Heart left ventricle (tissue), 16 donors: ENCODE results near the gene FAP. TPM values are rescaled to one million over a fixed set of nuclear protein-coding genes. Genes with fewer than 3 reads are reported as not detected.

Experiments used
- ATAC-seq, 4 donors: fragments of 200-7000 bp; cut with Tn5 transposase; one replicate each; pipeline ENCODE4 v1.9.1; 2020 to 2022; ENCODE audit warnings: moderate library complexity in 4 of 4, mild to moderate bottlenecking in 3 of 4, moderate number of reproducible peaks in 1 of 4
- DNase-seq, 5 donors: peaks; one replicate each; pipeline ENCODE4 v3.0.0-alpha.2; 2020
- H3K27ac ChIP-seq, 12 donors: fragments of 200-600 bp; sonication (generic) in 4 of 12; one replicate each; pipeline versions ENCODE4 v1.5.0 to v1.8.0; 2016 to 2022; ENCODE audit warnings: mild to moderate bottlenecking in 2 of 12
- H3K27me3 ChIP-seq, 9 donors: fragments of 200-600 bp; sonication (generic) in 2 of 9; one replicate each; pipeline versions ENCODE4 v1.5.1 to v1.8.0; 2016 to 2022; ENCODE audit warnings: mild to moderate bottlenecking in 3 of 9
- H3K36me3 ChIP-seq, 9 donors: fragments of 200-600 bp; sonication (generic) in 2 of 9; one replicate each; pipeline versions ENCODE4 v1.5.0 to v1.8.0; 2018 to 2022; ENCODE audit warnings: mild to moderate bottlenecking in 2 of 9
- H3K4me1 ChIP-seq, 12 donors: fragments of 200-600 bp; sonication (generic) in 4 of 12; one replicate each; pipeline versions ENCODE4 v1.5.0 to v1.8.0; 2016 to 2022; ENCODE audit warnings: mild to moderate bottlenecking in 3 of 12
- H3K4me3 ChIP-seq, 12 donors: fragments of 200-600 bp; sonication (generic) in 4 of 12; one replicate each; pipeline versions ENCODE4 v1.5.0 to v1.8.0; 2017 to 2022; ENCODE audit warnings: mild to moderate bottlenecking in 9 of 12, moderate library complexity in 4 of 12
- H3K9me3 ChIP-seq, 12 donors: fragments of 200-600 bp; sonication (generic) in 4 of 12; one replicate each; pipeline versions ENCODE4 v1.5.0 to v1.8.0; 2016 to 2022; ENCODE audit warnings: mild to moderate bottlenecking in 1 of 12
- POLR2A ChIP-seq, 2 donors: fragments of 450-650 bp; IDR thresholded peaks; one replicate each; pipeline ENCODE4 v1.6.1; 2017; ENCODE audit warnings: antibody characterized with exemption in 2 of 2, mild to moderate bottlenecking in 2 of 2, moderate library complexity in 2 of 2
- WGBS, 4 donors: extraction: QIAGEN DNeasy Blood & Tissue Kit in 2 of 4; methylation state at CpG; one replicate each; pipeline versions ENCODE4 v1.1.5 to v1.1.7; 2013 to 2018; 5-methylcytosine and 5-hydroxymethylcytosine counted together
- intact Hi-C, 10 donors: fragments of 100-400 bp; cut with DNase I; formaldehyde crosslinking; loops; one replicate each; pipeline versions ENCODE4 v1.11.1 to v1.14.2; 2022
- long read RNA-seq, 3 donors: library from polyadenylated mRNA; unstranded; transcript quantifications; one replicate each; pipeline ENCODE4 v2.0.0, GENCODE V29; 2020 to 2021
- polyA plus RNA-seq, 2 donors: library from polyadenylated mRNA; stranded (reverse); fragments of 200-250 nt; gene quantifications; one replicate each; pipeline ENCODE4 v1.2.3, GENCODE V29; 2013
- total RNA-seq, 9 donors: library from RNA; depleted of rRNA in 2 of 9; stranded (reverse); fragments of >200 nt in 2 of 9; fragmentation: NEBNext Ultra II Directional in 3 of 9; extraction: Animal tissue kit (Norgen Biotek cat#: 25700) in 3 of 9; gene quantifications; one replicate each; pipeline versions ENCODE4 v1.1.0 to v1.2.4, GENCODE V29; 2016 to 2023
- TF ChIP-seq, protein P1 (sequence below), 12 donors: fragments of 200-600 bp; sonication (generic) in 4 of 12; IDR thresholded peaks; one replicate each; pipeline versions ENCODE4 v1.5.0 to v1.8.0; 2018 to 2022; ENCODE audit warnings: antibody characterized with exemption in 12 of 12, mild to moderate bottlenecking in 5 of 12
- donor health status: ischemic (EF 13 %, LVEDD 7.1; RV severe dilation, severe dysfunction).
- donor health status: healthy with polysubstance abuse.
- donor health status: DM: no; HTN: yes; CAD: no.
- donor health status: DM: no; HTN: no; CAD: no.
- donor health status: ischemic (EF 25% LVEDD 6.9; RV normal size, moderate dysfunction).
- donor health status: ischemic (EF 25% LVEDD 5.7; RV mildly dilated, moderate dysfunction).
- donor health status: healthy.
- donor health status: DM: yes; HTN: yes; CAD: no.
- donor health status: ischemic (EF 35%, LVEDD 5.7; RV mildly dilated, moderate dysfunction).
- donor health status: nonischemic (EF 11% LVEDD 7.7; RV severe dilation, severe dysfunction).
- donor health status: DM: yes; HTN: yes; CAD: no.
- donor health status: PGD.
- donor health status: ischemic (EF 29% LVEDD 5.4; RV normal size, mild dysfunction).
- donor health status: nonischemic (EF 23%, LVEDD 6.1; RV moderate dilation, normal function).

Gene FAP, protein sequence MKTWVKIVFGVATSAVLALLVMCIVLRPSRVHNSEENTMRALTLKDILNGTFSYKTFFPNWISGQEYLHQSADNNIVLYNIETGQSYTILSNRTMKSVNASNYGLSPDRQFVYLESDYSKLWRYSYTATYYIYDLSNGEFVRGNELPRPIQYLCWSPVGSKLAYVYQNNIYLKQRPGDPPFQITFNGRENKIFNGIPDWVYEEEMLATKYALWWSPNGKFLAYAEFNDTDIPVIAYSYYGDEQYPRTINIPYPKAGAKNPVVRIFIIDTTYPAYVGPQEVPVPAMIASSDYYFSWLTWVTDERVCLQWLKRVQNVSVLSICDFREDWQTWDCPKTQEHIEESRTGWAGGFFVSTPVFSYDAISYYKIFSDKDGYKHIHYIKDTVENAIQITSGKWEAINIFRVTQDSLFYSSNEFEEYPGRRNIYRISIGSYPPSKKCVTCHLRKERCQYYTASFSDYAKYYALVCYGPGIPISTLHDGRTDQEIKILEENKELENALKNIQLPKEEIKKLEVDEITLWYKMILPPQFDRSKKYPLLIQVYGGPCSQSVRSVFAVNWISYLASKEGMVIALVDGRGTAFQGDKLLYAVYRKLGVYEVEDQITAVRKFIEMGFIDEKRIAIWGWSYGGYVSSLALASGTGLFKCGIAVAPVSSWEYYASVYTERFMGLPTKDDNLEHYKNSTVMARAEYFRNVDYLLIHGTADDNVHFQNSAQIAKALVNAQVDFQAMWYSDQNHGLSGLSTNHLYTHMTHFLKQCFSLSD
- 10 to 100 TPM in 1 of 9 donors, 1 to 10 TPM in 6, under 1 TPM in 2; 0.75 to 11.3 (median 3.5) TPM for total RNA-seq
- polyA plus RNA-seq, result 1 to 10 TPM in 1 of 2 donors, under 1 TPM in 1; 0.88 to 1.5 TPM
- long read RNA-seq, donor 1, partial matches to known transcripts, result 0 of 5 reads
- long read RNA-seq, donor 1, other reads (novel, unspliced or antisense), result 2 of 5 reads
- long read RNA-seq, donor 2, transcript FAP-201 (26 exons, 2,780 nt), result major isoform, 6 of 7 reads
- long read RNA-seq, donor 2, partial matches to known transcripts, result 1 of 7 reads
- long read RNA-seq, donor 2, other reads (novel, unspliced or antisense), result 0 of 7 reads
- long read RNA-seq, donor 3, transcript FAP-201 (26 exons, 2,780 nt), result major isoform, 6 of 7 reads
- long read RNA-seq, donor 3, partial matches to known transcripts, result 0 of 7 reads
- long read RNA-seq, donor 3, other reads (novel, unspliced or antisense), result 1 of 7 reads

DNA sequence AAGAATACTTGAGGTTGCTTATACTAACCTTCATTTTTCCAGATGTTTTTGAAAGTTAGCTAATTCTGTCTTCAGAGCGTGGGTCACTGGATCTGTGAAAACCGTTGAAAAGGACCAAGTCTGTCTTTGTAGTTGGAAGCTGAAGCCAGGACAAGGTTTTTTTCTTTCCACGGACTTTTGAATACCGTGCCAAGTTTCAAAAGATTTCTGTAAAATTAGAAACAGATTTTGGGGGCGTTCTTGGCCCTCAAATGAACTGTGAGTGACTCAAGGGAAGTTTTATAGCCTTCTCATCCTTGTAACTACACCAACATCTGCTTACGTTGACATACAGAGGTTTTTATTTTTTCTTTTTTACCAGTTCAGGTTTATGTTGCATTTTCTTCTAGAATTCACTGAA is at the start of gene FAP:
Gene FAP, minus strand, starts transcription at position 152 of the 400 bp plus-strand sequence. Its CDS starts 118 bp downstream, at position 34.
- Histone ChIP-seq H3K27me3 (no peaks in the 10 kb centered on the region), H3K27ac (peak within 1 kb of the TSS in 11 of 12 donors; percentile 13 to 74 (median 55)), H3K9me3 (no peaks in the 10 kb centered on the region), H3K36me3 (no peaks in the 10 kb centered on the region), H3K4me3 (peak within 1 kb of the TSS in 9 of 12 donors; percentile 18 to 53 (median 43)), H3K4me1 (peaks cover 0 to 20% (median 8%) of the 10 kb centered on the region in 12 donors)
- ATAC-seq (peak; percentile 48 to 78 (median 70)), DNase-seq (peak in 2 of 5 donors; percentile 22 to 27)
- 33 to 49% (median 38%) methylated on average over 6 of the region's 6 CpGs for WGBS, 4 donors
- TF ChIP-seq POLR2A (IDR thresholded peaks at IDR 0.05), result no peak
- TF ChIP-seq, protein P1, sequence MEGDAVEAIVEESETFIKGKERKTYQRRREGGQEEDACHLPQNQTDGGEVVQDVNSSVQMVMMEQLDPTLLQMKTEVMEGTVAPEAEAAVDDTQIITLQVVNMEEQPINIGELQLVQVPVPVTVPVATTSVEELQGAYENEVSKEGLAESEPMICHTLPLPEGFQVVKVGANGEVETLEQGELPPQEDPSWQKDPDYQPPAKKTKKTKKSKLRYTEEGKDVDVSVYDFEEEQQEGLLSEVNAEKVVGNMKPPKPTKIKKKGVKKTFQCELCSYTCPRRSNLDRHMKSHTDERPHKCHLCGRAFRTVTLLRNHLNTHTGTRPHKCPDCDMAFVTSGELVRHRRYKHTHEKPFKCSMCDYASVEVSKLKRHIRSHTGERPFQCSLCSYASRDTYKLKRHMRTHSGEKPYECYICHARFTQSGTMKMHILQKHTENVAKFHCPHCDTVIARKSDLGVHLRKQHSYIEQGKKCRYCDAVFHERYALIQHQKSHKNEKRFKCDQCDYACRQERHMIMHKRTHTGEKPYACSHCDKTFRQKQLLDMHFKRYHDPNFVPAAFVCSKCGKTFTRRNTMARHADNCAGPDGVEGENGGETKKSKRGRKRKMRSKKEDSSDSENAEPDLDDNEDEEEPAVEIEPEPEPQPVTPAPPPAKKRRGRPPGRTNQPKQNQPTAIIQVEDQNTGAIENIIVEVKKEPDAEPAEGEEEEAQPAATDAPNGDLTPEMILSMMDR (IDR thresholded peaks at IDR 0.05), result no peak
- intact Hi-C loops, result no loop called here

DNA sequence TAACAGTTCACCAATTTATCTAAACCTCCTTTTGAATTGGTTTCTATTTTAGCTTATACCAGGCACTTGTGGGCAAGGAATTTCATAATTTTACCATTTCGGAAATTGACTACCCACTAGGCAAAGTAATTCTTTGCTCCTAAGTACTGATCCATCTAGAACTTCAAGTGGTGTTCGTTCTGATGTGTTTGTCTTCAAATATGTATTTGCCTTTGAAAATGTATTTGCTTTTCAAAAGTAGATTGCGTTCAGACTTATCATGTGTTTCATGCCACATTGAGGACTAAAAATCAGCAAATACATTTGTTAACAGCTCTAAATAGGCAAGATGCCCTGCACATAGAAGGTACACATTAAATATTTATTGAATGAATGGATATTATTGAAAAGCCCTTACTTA is 48.5 kb upstream of the FAP start:
- Histone ChIP-seq H3K9me3 (no peaks in the 10 kb centered on the region), H3K27ac (no peak overlapping the region), H3K4me1 (no peaks in the 10 kb centered on the region), H3K27me3 (no peaks in the 10 kb centered on the region), H3K4me3 (no peak overlapping the region), H3K36me3 (peaks cover 0 to 55% (median 14%) of the 10 kb centered on the region in 9 donors)
- DNase-seq, result no peak
- intact Hi-C loops, result loop anchor here in 6 of 10 donors (10.0 kb wide), 2 partner anchors 287 to 707 kb away; no protein-coding TSS in a partner anchor
- 94 to 96% (median 96%) methylated on average over 3 of the region's 3 CpGs for whole genome bisulfite sequencing, 4 donors
- TF ChIP-seq POLR2A (IDR thresholded peaks at IDR 0.05), result no peak
- TF ChIP-seq, protein P1 (IDR thresholded peaks at IDR 0.05), result no peak
- no peak for ATAC-seq

DNA sequence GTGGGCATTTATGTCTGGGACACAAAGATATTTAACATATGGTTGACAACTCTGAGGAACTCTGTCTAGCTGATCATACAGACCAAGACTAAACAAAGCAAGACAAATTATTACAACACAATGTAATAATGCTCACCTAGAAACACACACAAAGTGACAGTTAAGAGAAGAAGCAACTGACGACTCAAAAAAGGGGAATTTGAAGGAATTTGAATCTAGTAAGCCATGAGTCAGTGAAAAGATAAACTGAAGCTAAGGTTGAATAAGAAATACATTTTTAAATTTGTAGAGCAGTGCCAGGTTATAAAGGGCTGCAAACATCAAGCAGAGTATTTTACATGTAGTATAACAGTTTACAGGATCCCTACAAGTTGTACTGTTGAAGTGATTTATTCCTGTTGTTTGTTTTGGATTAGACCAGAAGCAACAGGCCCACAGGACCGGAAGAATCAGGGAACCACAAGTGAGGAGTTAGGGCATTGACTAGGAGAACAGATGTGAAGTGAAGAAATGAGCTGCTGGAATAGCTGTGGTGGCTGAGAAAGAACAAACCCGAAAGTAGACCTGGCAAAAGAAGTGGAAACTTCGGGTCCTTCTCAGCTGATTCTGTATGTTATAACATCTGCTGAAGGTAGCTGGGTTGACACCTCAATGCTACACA is 39.6 kb upstream of the FAP start:
- TF ChIP-seq, protein P1 (IDR thresholded peaks at IDR 0.05), result no peak
- no peak for TF ChIP-seq POLR2A (IDR thresholded peaks at IDR 0.05)
- DNase-seq (no peak), ATAC-seq (peak; percentile 13 to 67 (median 40))
- H3K27ac ChIP-seq, result peak overlapping the region in 1 of 12 donors; percentile 14
- peaks cover 0 to 99% (median 85%) of the 10 kb centered on the region in 9 donors for H3K36me3 ChIP-seq
- intact Hi-C loops, result loop anchor here in 1 of 10 donors (10.0 kb wide), 1 partner anchor 138 kb away; no protein-coding TSS in a partner anchor
- no peak overlapping the region for H3K4me3 ChIP-seq
- 68 to 81% (median 78%) methylated on average over 4 of the region's 4 CpGs for WGBS, 4 donors
- no peaks in the 10 kb centered on the region for H3K9me3 ChIP-seq
- no peaks in the 10 kb centered on the region for H3K27me3 ChIP-seq
- no peaks in the 10 kb centered on the region for H3K4me1 ChIP-seq
